IPS-20b (cell line): ENCODE data around the gene HEMGN.
"Not testable (repeated sequence)": the region's sequence is repeated elsewhere in the genome, so short reads cannot be mapped to it uniquely, and the experiment has no call there.

Source experiments
- H3K27ac ChIP-seq: one replicate; pipeline ENCODE4 v1.5.1; 2013; ENCODE audit warnings: low read length
- H3K27me3 ChIP-seq: 2 replicates; pipeline ENCODE4 v1.6.1; 2013; ENCODE audit warnings: mild to moderate bottlenecking, low read length, inconsistent platforms; ENCODE audit not compliant: insufficient read depth
- H3K36me3 ChIP-seq: 2 replicates; pipeline ENCODE4 v1.6.1; 2013; ENCODE audit warnings: low read depth, mild to moderate bottlenecking, inconsistent platforms, low read length, moderate library complexity; ENCODE audit not compliant: insufficient read depth
- H3K4me1 ChIP-seq: 2 replicates; pipeline ENCODE4 v1.6.1; 2013; ENCODE audit warnings: mild to moderate bottlenecking, control low read depth, inconsistent platforms, low read length, moderate library complexity; ENCODE audit not compliant: insufficient read depth
- H3K4me3 ChIP-seq: 2 replicates; pipeline ENCODE4 v1.5.1; 2013; ENCODE audit warnings: mild to moderate bottlenecking, low read length, inconsistent platforms
- H3K9ac ChIP-seq: 2 replicates; pipeline ENCODE4 v1.6.1; 2013; ENCODE audit warnings: low read depth, mild to moderate bottlenecking, inconsistent platforms, low read length, moderate library complexity
- H3K9me3 ChIP-seq: 2 replicates; pipeline ENCODE4 v1.6.1; 2013; ENCODE audit warnings: mild to moderate bottlenecking, low read depth, low read length, inconsistent platforms; ENCODE audit not compliant: insufficient read depth

The HEMGN gene

GRCh38 chr9:97979788-97980478, 42.0 kb upstream of the HEMGN start:
- no peak overlapping the region for H3K9ac ChIP-seq
- peaks cover 94% of the 10 kb centered on the region for H3K27me3 ChIP-seq
- no peaks in the 10 kb centered on the region for H3K9me3 ChIP-seq
- no peak overlapping the region for H3K4me3 ChIP-seq
- no peak overlapping the region for H3K27ac ChIP-seq
- no peaks in the 10 kb centered on the region for H3K36me3 ChIP-seq
- H3K4me1 ChIP-seq, result peaks cover 4% of the 10 kb centered on the region; the same call in 1 of the 2 replicates

GRCh38 chr9:97978371-97979130, 40.6 kb upstream of the HEMGN start:
- H3K4me3 ChIP-seq, result no peak overlapping the region
- H3K36me3 ChIP-seq, result no peaks in the 10 kb centered on the region
- H3K27me3 ChIP-seq, result peaks cover 96% of the 10 kb centered on the region
- H3K9me3 ChIP-seq, result no peaks in the 10 kb centered on the region
- no peak overlapping the region for H3K9ac ChIP-seq
- no peak overlapping the region for H3K27ac ChIP-seq
- H3K4me1 ChIP-seq, result peaks cover 4% of the 10 kb centered on the region; the same call in 1 of the 2 replicates

GRCh38 chr9:97976633-97977032, 38.7 kb upstream of the HEMGN start:
- not testable (repeated sequence) for H3K27ac ChIP-seq, H3K4me1 ChIP-seq, H3K9ac ChIP-seq, H3K4me3 ChIP-seq, H3K9me3 ChIP-seq, H3K36me3 ChIP-seq
- peaks cover 98% of the 10 kb centered on the region for H3K27me3 ChIP-seq

- no peak overlapping the region for H3K9ac ChIP-seq
- H3K4me3 ChIP-seq, result no peak overlapping the region
- H3K36me3 ChIP-seq, result no peaks in the 10 kb centered on the region
- H3K9me3 ChIP-seq, result no peaks in the 10 kb centered on the region
- H3K27ac ChIP-seq, result no peak overlapping the region
- no peaks in the 10 kb centered on the region for H3K4me1 ChIP-seq
- peaks cover 97% of the 10 kb centered on the region for H3K27me3 ChIP-seq
Observed at GRCh38 chr9:97975376-97975775, 37.4 kb upstream of the HEMGN start.

GRCh38 chr9:97972753-97973152, 34.8 kb upstream of the HEMGN start:
- Histone ChIP-seq H3K4me3 (no peak overlapping the region), H3K36me3 (no peaks in the 10 kb centered on the region), H3K9ac (no peak overlapping the region), H3K27ac (no peak overlapping the region), H3K9me3 (no peaks in the 10 kb centered on the region), H3K4me1 (no peaks in the 10 kb centered on the region), H3K27me3 (peaks cover 87% of the 10 kb centered on the region)

- no peaks in the 10 kb centered on the region; the same call in 1 of the 2 replicates for H3K4me1 ChIP-seq
- peaks cover 84% of the 10 kb centered on the region for H3K27me3 ChIP-seq
- H3K4me3 ChIP-seq, result no peak overlapping the region
- H3K9ac ChIP-seq, result no peak overlapping the region
- H3K9me3 ChIP-seq, result no peaks in the 10 kb centered on the region
- no peak overlapping the region for H3K27ac ChIP-seq
- H3K36me3 ChIP-seq, result no peaks in the 10 kb centered on the region
Observed at GRCh38 chr9:97970165-97970564, 32.2 kb upstream of the HEMGN start.

GRCh38 chr9:97969014-97969413, 31.0 kb upstream of the HEMGN start:
- Histone ChIP-seq H3K36me3 (no peaks in the 10 kb centered on the region), H3K9me3 (no peaks in the 10 kb centered on the region), H3K9ac (no peak overlapping the region), H3K4me1 (no peaks in the 10 kb centered on the region; the same call in 1 of the 2 replicates), H3K27me3 (peaks cover 85% of the 10 kb centered on the region), H3K27ac (no peak overlapping the region), H3K4me3 (no peak overlapping the region)

- Histone ChIP-seq H3K27ac (no peak overlapping the region), H3K4me1 (no peaks in the 10 kb centered on the region; the same call in 1 of the 2 replicates), H3K9me3 (no peaks in the 10 kb centered on the region), H3K9ac (no peak overlapping the region), H3K36me3 (no peaks in the 10 kb centered on the region), H3K27me3 (peaks cover 60% of the 10 kb centered on the region), H3K4me3 (no peak overlapping the region)
Observed at GRCh38 chr9:97966493-97966892, 28.5 kb upstream of the HEMGN start.

GRCh38 chr9:97964901-97965300, 26.9 kb upstream of the HEMGN start:
- Histone ChIP-seq H3K27ac (no peak overlapping the region), H3K27me3 (peaks cover 51% of the 10 kb centered on the region), H3K9me3 (no peaks in the 10 kb centered on the region), H3K4me3 (no peak overlapping the region), H3K36me3 (no peaks in the 10 kb centered on the region), H3K4me1 (no peaks in the 10 kb centered on the region; the same call in 1 of the 2 replicates), H3K9ac (no peak overlapping the region)

- H3K4me3 ChIP-seq, result no peak overlapping the region
- peaks cover 43% of the 10 kb centered on the region for H3K27me3 ChIP-seq
- no peaks in the 10 kb centered on the region for H3K9me3 ChIP-seq
- H3K36me3 ChIP-seq, result no peaks in the 10 kb centered on the region
- no peaks in the 10 kb centered on the region; the same call in 1 of the 2 replicates for H3K4me1 ChIP-seq
- H3K27ac ChIP-seq, result no peak overlapping the region
- H3K9ac ChIP-seq, result no peak overlapping the region
Observed at GRCh38 chr9:97963232-97963631, 25.3 kb upstream of the HEMGN start.

GRCh38 chr9:97962575-97962974, 24.6 kb upstream of the HEMGN start:
- Histone ChIP-seq H3K36me3 (no peaks in the 10 kb centered on the region), H3K27me3 (peaks cover 36% of the 10 kb centered on the region), H3K9me3 (no peaks in the 10 kb centered on the region), H3K9ac (no peak overlapping the region), H3K4me3 (no peak overlapping the region), H3K27ac (no peak overlapping the region), H3K4me1 (no peaks in the 10 kb centered on the region; the same call in 1 of the 2 replicates)

- Histone ChIP-seq H3K27ac (no peak overlapping the region), H3K4me1 (no peaks in the 10 kb centered on the region; the same call in 1 of the 2 replicates), H3K9me3 (no peaks in the 10 kb centered on the region), H3K36me3 (no peaks in the 10 kb centered on the region), H3K27me3 (peaks cover 32% of the 10 kb centered on the region), H3K4me3 (no peak overlapping the region), H3K9ac (no peak overlapping the region)
Observed at GRCh38 chr9:97962136-97962535, 24.2 kb upstream of the HEMGN start.
